Large intestine (tissue), 3 donors: ENCODE measurements around the gene OR1D2. TPM values are rescaled to one million over a fixed set of nuclear protein-coding genes. Genes with fewer than 3 reads are reported as not detected.

ENCODE experiments used
- DNase-seq, 2 donors: peaks; one replicate each; pipeline versions ENCODE4 v3.0.0 to v3.0.0-alpha.2; 2013
- H3K27ac ChIP-seq: one replicate; pipeline ENCODE4 v1.5.1; 2013; ENCODE audit warnings: low read length
- H3K27me3 ChIP-seq: 2 replicates; pipeline ENCODE4 v1.6.1; 2013; ENCODE audit warnings: low read length; ENCODE audit not compliant: control insufficient read depth, insufficient read depth
- H3K36me3 ChIP-seq: 2 replicates; pipeline ENCODE4 v1.6.1; 2013; ENCODE audit warnings: low read length; ENCODE audit not compliant: control insufficient read depth, insufficient read depth
- H3K4me1 ChIP-seq: one replicate; pipeline ENCODE4 v1.6.1; 2013; ENCODE audit warnings: low read length; ENCODE audit not compliant: control insufficient read depth, insufficient read depth
- H3K4me3 ChIP-seq: one replicate; pipeline ENCODE4 v1.5.1; 2013; ENCODE audit warnings: low read length
- H3K9me3 ChIP-seq: one replicate; pipeline ENCODE4 v1.6.1; 2013; ENCODE audit warnings: mild to moderate bottlenecking, low read depth, low read length, moderate library complexity; ENCODE audit not compliant: control insufficient read depth
- WGBS: methylation state at CpG from one replicate; pipeline ENCODE4 v1.1.5; 2013; ENCODE audit warnings: low lambda C conversion rate; ENCODE audit not compliant: insufficient coverage; 5-methylcytosine and 5-hydroxymethylcytosine counted together
- polyA plus RNA-seq: library from polyadenylated mRNA; unstranded; fragments of 120-200 nt; gene quantifications from one replicate; pipeline ENCODE4 v1.2.1, GENCODE V29; 2013

Gene OR1D2
- polyA plus RNA-seq, 1 donor, result not detected

GRCh38 chr17:3046753-3047152 is 57.5 kb downstream of the OR1D2 start:
- Histone ChIP-seq H3K4me1 (peaks cover 3% of the 10 kb centered on the region), H3K4me3 (no peak overlapping the region), H3K27ac (no peak overlapping the region), H3K27me3 (no peaks in the 10 kb centered on the region), H3K36me3 (no peaks in the 10 kb centered on the region), H3K9me3 (peaks cover 7% of the 10 kb centered on the region)
- DNase-seq, result no peak
- 60% methylated on average over 2 of the region's 3 CpGs for WGBS

GRCh38 chr17:3043737-3044365 is 60.4 kb downstream of the OR1D2 start:
- WGBS, result no CpG with 5 or more reads among the region's 11 CpGs
- H3K27ac ChIP-seq, result no peak overlapping the region
- no peaks in the 10 kb centered on the region for H3K27me3 ChIP-seq
- H3K9me3 ChIP-seq, result peaks cover 7% of the 10 kb centered on the region
- H3K4me3 ChIP-seq, result no peak overlapping the region
- DNase-seq, result no peak
- no peaks in the 10 kb centered on the region for H3K36me3 ChIP-seq
- H3K4me1 ChIP-seq, result peaks cover 3% of the 10 kb centered on the region

- 100% methylated on average over 1 of the region's 5 CpGs for WGBS
- no peak overlapping the region for H3K4me3 ChIP-seq
- H3K27ac ChIP-seq, result no peak overlapping the region
- no peak for DNase-seq
- H3K36me3 ChIP-seq, result no peaks in the 10 kb centered on the region
- peaks cover 7% of the 10 kb centered on the region for H3K9me3 ChIP-seq
- H3K4me1 ChIP-seq, result no peaks in the 10 kb centered on the region
- no peaks in the 10 kb centered on the region for H3K27me3 ChIP-seq
Observed at GRCh38 chr17:3040882-3041281, 63.3 kb downstream of the OR1D2 start.

GRCh38 chr17:3039736-3040135 is 64.5 kb downstream of the OR1D2 start:
- H3K36me3 ChIP-seq, result no peaks in the 10 kb centered on the region
- H3K4me1 ChIP-seq, result no peaks in the 10 kb centered on the region
- H3K27ac ChIP-seq, result no peak overlapping the region
- no CpG with 5 or more reads among the region's 6 CpGs for WGBS
- H3K9me3 ChIP-seq, result peaks cover 7% of the 10 kb centered on the region
- H3K27me3 ChIP-seq, result no peaks in the 10 kb centered on the region
- no peak overlapping the region for H3K4me3 ChIP-seq
- no peak for DNase-seq

GRCh38 chr17:3038941-3039340 is 65.3 kb downstream of the OR1D2 start:
- no peak overlapping the region for H3K27ac ChIP-seq
- peaks cover 6% of the 10 kb centered on the region for H3K9me3 ChIP-seq
- H3K27me3 ChIP-seq, result no peaks in the 10 kb centered on the region

More at GRCh38 chr17:3038941-3039340, 65.3 kb downstream of the OR1D2 start:
- Histone ChIP-seq H3K36me3 (no peaks in the 10 kb centered on the region), H3K4me1 (no peaks in the 10 kb centered on the region), H3K4me3 (no peak overlapping the region)
- DNase-seq, result no peak
- 41% methylated on average over 3 of the region's 5 CpGs for WGBS

Other genes with a start within 250 kb of the OR1D2 start
- not detected for gene OR1D5, start 40.8 kb downstream of the OR1D2 start, polyA plus RNA-seq
- gene OR1G1, start 23.1 kb upstream of the OR1D2 start, polyA plus RNA-seq, result not detected
- gene OR1A2, start 93.1 kb upstream of the OR1D2 start, polyA plus RNA-seq, result not detected
- not detected for gene OR1A1, start 103.2 kb upstream of the OR1D2 start, polyA plus RNA-seq
- not detected for gene OR3A1, start 193.9 kb upstream of the OR1D2 start, polyA plus RNA-seq